Epidermal melanocyte (primary cell): ENCODE data around the gene CA4.

ENCODE experiments used
- DNase-seq: peaks from one replicate; pipeline ENCODE4 v3.0.0; 2011; ENCODE audit warnings: low spot score; ENCODE audit not compliant: insufficient read length

CA4 gene

DNA sequence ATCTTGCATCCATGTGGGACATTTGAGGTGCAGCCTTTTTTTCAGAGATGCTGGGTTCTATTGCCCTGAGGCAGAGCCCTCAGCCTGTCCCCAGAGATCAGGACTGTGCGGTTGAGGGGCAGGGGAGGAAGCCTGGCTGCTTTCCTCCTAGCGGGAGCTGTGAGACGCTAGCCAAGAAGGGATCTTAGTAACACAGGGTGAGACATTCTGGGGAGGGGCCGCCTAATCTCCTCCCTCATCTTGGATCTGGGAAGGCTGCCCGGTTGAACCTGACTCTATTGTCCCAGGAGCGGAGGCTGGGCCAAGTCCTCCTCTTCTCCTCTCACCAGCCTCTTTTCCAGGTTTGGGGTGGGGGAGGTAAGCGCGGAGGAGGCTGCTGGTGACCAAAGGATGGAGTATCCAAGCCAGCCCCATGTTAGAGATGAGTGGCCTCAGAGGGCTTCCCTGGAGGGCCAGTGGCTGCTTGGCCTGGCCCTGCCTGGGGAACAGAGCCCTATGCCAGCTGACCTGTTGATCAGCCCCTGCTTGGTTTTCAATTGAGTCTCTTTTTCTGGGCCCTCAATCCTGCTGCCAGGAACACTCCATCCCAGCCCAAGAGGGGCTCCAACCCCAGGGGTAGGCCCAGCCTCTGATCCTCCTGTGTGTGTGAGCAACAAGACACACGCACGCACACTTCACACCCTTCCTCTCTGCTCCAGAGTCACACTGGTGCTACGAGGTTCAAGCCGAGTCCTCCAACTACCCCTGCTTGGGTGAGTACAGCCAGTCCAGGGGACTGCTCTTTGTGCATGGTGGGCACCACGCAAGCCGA lies 5.0 kb downstream of the CA4 start:
- DNase-seq = peak; percentile 47

DNA sequence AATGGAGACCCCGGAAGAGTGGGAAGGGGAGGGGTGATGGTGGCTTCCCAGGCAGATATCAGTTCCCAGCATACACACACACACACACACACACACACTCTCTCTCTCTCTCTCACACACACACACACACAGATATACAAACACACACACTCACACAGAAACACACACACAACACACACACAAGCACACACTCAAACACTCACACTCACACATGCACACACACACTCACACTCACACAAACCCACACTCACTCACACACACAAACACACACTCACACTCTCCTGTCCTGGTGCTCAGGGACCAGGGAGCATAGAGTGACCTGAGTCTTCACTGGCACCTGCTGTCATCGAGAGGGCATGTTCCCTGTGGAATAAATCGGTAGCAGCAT lies 5.6 kb downstream of the CA4 start:
- peak; percentile 5 for DNase-seq

DNA sequence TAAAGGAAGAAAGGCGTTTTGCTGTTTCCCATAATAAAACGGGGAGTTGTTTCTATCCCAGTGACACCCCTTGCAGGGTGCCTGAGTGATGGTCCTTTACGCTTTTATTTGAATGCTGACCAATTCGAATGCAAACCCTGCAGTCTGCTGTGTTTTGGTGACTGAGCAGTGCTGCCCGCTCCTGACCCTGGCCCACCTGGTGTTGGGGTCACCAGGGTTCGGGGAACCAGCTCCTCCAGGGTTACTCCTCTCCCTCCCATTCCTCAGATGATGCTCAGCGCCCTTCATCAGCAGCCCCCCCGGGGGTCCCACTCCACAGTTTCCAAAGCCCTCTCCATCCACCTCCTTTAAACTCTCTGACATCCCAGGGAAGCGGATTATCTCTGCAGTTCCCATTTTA lies 6.0 kb downstream of the CA4 start:
- DNase-seq = no peak

DNA sequence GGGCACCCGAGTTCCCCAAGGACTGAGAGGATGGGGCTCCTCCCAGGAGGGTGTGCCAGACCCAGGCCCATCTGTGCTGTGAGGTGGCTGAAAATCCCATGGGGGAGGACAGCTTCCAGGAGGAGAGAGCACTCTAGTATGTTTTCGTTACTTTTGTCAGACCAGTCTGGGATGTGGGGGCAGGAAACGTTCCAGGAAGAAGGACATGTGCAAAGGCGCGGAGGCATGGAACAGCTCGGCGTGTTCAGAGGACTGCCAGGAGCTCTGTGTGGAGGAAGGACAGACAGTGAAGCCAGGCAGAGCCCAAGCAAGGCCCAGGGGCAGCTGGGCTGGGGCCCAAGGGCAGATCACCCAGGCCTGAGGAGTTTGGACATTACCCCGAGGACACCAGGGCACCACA lies 7.0 kb downstream of the CA4 start:
- peak; percentile 5 for DNase-seq

DNA sequence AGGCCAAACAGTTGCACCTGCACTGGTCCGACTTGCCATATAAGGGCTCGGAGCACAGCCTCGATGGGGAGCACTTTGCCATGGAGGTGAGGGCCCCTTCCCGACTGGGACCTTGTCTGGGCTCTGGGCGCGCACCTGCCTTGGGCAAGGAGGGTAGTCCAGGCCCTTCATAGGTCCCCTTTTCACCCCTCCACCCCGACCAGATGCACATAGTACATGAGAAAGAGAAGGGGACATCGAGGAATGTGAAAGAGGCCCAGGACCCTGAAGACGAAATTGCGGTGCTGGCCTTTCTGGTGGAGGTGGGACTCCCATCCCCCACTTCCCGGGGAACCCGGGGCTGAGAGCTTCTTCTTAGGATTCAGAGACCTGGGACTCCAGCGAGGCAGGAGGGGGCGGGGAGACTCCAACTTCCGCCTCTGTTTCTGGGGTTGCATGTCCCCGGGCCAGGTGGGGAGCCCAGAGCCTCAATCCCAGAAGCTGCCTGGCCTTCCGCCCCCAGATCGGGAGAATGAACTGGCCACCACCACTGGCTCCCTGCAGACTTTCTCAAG lies 7.8 kb downstream of the CA4 start:
- peak; percentile 8 for DNase-seq

DNA sequence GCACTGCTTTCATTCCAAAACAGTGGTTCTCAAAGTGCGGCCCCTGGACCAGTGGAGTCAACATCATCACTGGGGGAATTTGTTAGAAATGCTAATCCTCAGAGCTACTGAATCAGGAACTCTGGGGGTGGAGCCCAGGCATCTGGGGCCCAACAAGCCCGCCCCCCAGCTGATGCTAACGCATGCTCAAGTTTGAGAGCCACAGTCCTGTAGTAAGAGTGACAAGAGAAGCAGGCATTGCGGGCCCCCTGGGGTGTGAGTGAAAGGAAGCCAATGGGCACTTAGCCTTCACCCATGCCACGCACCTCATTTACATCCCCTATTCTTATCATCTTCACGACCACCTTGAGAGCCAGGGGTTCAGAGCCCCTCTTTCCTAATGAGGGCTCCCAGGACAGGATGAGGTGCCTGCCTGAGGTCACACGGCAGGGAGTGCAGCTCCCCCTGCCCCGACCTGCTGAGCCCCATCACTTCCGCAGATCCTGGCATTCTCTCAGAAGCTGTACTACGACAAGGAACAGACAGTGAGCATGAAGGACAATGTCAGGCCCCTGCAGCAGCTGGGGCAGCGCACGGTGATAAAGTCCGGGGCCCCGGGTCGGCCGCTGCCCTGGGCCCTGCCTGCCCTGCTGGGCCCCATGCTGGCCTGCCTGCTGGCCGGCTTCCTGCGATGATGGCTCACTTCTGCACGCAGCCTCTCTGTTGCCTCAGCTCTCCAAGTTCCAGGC lies 9.1 kb downstream of the CA4 start:
- peak; percentile 8 for DNase-seq

DNA sequence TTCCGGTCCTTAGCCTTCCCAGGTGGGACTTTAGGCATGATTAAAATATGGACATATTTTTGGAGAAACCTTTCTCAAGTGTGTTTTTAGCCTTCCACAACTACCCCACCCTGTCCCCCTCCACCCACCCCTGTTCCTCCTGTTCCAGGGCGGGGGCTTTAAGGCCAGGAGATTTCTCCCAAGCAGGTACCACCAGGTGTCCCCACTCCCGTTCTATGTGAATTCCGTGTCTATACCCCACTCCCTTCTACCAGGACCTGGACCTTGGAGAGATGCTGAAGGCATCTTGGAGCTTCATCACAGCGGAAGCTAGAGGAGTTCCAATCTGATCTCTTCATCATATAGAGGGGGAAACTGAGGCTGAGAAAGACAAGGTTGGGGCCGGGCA lies 9.7 kb downstream of the CA4 start:
- peak; percentile 11 for DNase-seq

DNA sequence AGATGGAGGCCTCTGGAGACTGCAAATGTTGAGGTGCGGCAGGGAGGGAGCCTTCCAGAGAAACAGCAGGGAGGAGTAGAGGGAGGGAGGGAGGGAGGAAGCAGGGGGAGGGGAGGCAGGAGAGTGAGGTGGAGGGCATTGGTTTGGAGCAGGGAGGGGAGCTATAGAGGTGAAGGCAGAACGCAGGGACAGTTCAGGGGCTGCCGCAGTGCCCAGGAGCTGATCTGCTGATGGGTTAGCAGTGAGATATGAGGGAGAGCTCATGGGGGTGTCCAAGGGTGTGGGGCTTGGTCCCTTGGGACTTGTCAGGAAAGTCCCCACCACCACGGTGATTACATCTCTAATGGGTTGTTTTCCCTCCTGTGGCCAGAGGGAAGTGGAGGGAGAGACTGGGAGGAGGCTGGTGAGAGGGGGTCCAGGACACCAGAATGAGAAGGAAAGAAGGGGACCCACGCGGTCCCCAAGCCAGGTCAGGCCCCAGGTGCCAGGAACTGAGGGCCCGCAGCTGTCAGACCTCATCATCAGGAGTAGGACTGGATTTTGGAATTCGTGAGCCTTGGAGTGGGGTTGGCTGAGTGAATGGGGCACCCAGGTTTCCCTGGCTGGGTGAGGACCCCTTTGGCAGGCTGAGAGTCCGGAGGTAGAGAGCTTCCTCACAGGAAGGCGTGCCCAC lies 11.2 kb downstream of the CA4 start:
- no peak for DNase-seq

DNA sequence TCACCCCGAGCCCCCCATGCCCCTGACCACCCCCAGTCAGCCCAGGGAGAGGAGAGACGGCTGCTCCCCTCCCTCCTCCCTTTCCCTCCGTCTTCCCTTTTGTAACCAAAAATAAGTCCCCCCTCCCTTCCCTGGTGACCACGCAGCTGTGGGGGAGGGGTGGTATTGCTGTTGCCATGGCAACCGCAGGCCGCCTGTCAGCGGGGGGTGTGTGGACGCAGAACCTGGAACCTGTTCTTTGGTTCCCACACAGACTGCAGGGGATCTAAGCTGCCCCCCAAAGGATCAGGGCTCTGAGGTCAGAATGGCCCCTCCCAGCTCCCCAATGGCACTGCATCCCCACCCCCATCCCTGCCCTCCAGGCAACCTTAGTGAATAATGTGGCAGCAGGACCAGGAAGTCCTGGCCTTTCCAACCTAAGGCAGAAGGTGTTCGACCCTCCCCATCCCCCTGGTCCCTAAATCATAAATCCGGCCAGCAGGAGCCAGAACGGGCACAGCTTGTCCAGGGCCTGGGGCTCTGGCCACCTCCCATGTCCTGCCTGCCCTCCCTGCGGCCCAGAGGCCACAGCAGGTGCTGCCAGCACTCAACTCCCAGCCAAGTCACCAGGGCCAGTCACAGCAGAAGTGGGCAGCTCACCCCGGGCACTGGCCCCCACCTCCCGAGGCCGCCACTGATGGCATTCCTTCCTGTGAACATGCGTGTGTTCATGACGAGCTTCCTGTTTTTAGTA lies 12.0 kb downstream of the CA4 start:
- peak; percentile 10 for DNase-seq

DNA sequence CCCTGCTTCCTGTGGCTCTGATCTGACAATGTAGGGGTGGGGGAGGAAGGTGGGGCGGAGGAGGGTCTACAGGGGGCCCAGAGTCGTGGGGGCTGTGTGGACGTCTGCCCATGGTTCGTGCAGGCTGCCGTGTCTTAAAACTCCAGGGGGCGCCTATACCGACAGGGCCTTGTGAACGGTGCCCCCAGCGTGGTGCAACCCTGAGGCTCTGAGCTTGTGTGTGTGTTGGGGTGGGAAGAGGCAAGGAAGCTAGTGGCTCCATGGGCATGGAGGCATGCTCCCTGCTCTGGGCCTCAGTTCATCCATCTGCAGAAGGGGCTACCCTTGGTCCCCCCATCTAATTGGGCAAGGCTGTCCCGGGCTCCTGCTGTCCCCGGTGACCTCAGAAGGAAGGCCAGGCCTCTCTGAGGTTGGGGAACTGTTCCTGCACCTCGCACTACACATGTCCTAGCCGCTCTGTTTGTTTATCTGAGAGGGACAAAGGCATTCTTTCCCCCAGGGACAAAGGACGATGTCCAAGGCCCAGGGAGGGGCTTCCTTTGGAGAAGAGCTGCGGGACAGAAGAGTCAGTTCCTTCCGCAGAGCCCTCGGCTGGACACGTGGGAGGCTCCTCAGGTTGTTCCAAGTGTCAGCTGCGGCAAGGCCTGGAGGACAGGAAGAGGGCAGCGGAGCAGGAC lies 13.5 kb downstream of the CA4 start:
- DNase-seq = peak; percentile 10

DNA sequence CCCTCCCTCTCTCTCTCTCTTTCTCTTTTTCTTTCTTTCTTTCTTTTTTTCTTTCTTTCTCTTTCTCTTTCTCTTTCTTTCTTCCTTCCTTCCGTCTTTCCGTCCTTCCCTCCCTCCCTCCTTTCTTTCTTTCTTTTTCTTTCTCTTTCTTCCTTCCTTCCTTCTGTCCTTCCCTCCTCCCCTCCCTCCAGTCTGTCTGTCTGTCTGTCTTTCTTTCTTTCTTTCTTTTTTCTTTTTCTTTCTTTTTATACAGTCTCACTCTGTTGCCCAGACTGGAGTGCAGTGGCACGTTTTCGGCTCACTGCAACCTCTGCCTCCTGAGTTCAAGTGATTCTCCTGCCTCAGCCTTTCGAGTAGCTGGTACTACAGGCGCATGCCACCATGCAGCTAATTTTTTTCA lies 14.4 kb downstream of the CA4 start:
- no peak for DNase-seq

DNA sequence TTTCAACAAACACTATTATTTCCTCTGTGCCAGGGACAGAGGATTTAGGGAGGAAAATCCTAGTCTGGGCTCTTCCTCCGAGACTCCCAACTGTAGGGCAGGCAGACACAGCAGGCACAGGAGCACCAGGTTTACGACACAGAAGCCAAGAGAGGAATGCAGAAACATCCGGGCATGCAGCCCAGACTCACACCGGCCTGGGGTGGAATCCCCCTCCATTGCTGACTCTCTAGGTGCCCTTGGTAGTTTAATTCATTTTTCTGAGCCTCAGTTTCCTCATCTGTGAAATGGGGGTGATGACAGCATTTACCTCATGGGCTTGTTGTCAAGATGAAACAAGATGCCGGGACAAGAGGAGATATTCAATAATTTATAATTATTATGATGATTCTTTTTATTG lies 14.9 kb downstream of the CA4 start:
- DNase-seq = no peak

DNA sequence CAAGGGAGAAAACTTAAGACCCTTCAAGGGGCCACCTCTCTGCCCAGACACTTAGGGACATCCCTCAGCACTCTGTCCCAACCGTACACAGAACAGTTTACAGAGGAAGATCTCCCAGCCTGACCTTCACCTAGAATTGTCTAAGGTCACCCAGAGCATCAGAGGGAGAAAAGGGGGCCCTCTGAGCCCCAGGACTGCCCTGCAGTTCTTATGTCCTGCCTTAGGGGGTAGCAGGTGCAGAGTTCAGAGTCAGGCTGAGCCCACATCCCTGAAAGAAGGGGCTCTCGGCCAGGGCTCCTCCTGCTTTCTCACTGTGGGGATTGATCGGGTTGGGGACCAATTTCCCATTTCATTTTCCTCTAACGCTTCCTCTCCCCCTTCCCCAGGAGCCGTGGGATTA lies 15.4 kb downstream of the CA4 start:
- DNase-seq = no peak

DNA sequence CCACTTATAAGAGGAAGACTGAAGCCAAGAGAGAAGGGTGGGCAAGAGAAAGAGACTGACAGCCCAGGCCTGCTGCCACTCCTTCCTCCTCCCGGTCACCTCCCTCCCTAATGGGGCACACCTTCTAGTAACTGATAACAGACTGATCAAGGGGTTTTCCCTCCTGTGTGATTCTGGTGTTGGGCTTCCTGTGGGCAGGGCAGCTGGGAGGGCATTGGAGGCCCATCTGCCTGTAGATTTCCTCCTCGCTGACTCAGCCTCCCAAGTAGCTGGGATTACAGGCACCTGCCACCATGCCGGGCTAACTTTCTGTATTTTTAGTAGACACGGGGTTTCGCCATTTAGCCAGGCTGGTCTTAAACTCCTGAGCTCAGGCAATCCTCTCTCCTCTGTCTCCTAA lies 16.2 kb downstream of the CA4 start:
- no peak for DNase-seq

DNA sequence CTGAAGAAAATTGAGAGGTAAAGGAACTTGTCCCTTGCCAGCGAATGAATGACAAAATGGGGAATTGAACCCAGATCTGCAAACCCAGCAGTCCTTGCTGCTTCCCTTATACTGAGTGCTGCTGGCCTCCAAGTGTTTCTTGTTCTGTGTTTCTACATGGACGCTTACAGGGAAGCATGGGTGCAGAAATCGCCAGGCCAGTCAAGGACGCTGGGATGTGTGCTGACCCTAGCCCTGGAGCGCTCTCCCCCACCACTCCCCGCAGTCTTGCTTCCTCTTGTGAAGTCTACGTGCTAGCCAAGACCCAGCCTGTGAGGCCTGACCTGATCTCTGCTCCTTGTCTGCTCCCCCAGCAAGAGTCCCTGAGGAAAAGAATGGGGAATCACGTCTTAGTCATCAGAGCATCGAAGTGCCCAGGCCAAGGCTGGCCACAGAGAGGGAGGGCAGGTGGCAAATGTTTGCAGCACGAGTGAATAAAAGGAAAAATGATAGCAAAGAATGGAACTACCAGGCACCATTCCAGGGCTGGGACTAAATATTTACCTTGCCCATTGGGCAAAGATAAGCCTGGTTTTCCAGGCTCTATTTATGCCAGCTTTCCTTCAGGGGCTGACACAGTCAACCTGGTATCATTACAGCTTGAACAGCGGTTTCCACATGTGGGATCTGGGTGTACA lies 17.4 kb downstream of the CA4 start:
- DNase-seq = no peak

DNA sequence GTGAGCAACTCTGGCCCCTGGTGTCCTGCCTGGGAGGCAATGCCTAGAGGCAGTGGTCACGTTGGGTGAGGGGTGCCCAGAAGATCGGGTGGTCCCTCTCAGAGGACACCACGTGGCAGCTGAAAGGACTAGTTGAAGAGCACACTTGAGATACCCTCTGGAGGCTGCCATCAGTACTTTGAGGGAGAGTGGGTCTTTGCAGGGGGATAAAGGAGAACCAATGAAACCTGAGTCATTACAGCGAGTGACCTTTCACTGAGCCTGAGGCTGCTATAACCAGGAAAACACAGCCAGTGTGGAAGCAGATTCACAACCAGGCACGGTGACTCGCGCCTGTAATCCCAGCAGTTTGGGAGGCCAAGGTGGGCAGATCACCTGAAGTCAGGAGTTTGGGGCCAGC lies 18.9 kb downstream of the CA4 start:
- DNase-seq = no peak

DNA sequence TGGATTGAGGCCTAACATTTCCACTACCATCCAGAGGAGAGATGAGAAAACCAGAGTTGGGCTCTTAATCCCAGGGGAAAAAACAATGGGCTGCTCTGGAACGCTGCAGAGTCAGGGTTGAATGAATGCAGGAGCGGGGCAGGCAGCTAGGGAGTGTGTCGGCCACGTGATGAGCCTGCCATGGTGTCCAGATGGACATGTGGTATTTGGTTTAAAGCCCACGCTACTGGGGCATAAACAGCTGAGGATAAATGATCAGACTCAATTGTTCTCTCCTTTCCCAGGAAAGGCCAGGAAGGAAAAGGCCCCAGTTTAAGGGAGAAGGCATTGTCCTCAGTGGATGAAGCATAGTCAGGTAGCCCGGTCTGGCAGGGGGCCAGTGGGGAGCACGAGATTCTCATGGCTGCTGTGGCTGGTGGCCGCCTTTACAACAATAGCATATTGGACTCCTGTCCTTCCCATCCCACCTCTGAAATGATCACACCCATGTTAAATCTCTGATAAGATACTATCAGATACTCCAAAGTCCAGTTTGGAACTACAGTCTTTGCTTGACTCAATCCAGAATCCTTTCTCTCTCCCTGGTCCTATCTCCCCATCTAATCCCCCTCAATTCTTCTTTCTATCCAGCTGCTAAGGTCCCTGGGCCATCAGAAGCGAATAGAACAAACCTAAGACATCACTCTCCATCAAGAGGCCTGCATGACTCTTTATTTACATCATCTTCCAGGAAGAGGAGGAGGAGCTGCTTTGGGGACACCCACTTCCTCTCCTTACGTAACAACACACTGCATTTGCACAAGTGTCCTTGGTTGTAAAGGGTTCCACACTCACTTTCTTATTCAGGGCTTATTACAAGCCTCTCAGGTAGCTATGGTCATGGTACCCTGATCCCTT lies 20.4 kb downstream of the CA4 start:
- DNase-seq = no peak

DNA sequence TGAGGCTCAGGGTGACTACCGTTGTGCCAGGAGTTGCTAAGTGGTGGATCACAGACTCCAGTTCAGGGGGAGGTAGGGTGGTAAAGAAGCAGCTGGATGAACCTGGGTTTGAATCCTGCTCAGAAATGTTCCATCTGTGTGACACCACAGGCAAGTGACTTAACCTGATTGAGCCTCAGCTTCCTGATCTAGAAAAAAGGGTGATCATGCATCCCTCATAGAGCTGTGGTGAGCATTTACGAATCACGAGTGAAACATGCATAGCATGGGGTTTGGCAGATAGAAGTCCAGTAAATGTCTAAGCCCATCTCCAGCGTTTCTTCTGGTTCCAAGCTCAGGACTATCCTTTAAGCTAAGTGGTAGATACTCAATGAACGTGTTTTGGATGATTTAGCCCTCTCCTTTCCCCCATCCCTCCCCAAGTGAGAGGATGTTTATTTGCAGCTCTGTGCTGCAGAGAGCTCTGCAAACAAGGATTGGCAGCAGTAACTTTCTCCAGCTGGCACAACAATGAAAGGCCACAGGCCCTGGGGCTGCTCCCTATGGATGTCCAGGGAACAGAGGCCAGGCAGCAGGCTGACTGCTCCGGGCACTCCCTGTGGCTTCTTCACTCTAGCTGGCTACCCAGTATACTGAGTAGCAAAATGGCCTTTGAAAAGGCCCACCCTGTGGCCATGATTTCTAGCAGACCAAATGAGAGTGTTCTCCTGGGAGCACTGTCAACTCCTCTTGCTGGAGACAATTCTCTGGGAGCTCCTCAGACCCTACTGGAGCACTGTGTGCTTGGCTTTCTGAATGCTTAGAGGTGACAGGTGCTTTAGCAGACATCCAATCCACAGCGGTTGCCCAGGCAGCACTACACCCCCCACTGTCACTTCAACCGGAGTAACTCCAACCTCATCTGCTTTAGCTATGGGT lies 21.3 kb downstream of the CA4 start:
- no peak for DNase-seq
